HL-60 (cell line): ENCODE results near the gene SHF.

ENCODE experiments used
- DNase-seq, 2 experiments: peaks; one replicate each; pipeline ENCODE4 v3.0.0-alpha.2; 2010 to 2020; ENCODE audit warnings: low read depth in 1 of 2, low spot score in 1 of 2
- H3K27ac ChIP-seq: fragments of 250-450 bp; sonication (Bioruptor Pico); replicated peaks from 2 replicates; pipeline ENCODE4 v1.5.1; 2020; ENCODE audit warnings: mild to moderate bottlenecking, moderate library complexity
- H3K27me3 ChIP-seq: fragments of 250-450 bp; sonication (Bioruptor Pico); 2 replicates; pipeline ENCODE4 v1.5.1; 2021; ENCODE audit warnings: mild to moderate bottlenecking, moderate library complexity; ENCODE audit not compliant: insufficient read depth, poor library complexity, severe bottlenecking
- H3K4me3 ChIP-seq: replicated peaks from 2 replicates; pipeline ENCODE4 v1.5.1; 2011; ENCODE audit warnings: mild to moderate bottlenecking, control low read depth, low read length; ENCODE audit not compliant: insufficient read depth
- GABPA ChIP-seq: IDR thresholded peaks from 2 replicates; pipeline ENCODE4 v1.6.1; 2012; ENCODE audit warnings: low read depth
- POLR2AphosphoS5 ChIP-seq: IDR thresholded peaks from 2 replicates; pipeline ENCODE4 v1.6.1; 2012; ENCODE audit warnings: low read depth
- SPI1 ChIP-seq: IDR thresholded peaks from 2 replicates; pipeline ENCODE4 v1.6.1; 2012; ENCODE audit warnings: low read depth, mild to moderate bottlenecking, borderline replicate concordance
- TF ChIP-seq, protein P1 (sequence below): IDR thresholded peaks from 2 replicates; pipeline ENCODE4 v1.6.1; 2012; ENCODE audit warnings: low read depth; ENCODE audit not compliant: insufficient replicate concordance
- TF ChIP-seq, protein P2 (sequence below): IDR thresholded peaks from one replicate; pipeline ENCODE4 v1.5.1; 2011; ENCODE audit warnings: low read length, control low read depth, inconsistent platforms; ENCODE audit not compliant: insufficient read depth

Gene SHF

DNA sequence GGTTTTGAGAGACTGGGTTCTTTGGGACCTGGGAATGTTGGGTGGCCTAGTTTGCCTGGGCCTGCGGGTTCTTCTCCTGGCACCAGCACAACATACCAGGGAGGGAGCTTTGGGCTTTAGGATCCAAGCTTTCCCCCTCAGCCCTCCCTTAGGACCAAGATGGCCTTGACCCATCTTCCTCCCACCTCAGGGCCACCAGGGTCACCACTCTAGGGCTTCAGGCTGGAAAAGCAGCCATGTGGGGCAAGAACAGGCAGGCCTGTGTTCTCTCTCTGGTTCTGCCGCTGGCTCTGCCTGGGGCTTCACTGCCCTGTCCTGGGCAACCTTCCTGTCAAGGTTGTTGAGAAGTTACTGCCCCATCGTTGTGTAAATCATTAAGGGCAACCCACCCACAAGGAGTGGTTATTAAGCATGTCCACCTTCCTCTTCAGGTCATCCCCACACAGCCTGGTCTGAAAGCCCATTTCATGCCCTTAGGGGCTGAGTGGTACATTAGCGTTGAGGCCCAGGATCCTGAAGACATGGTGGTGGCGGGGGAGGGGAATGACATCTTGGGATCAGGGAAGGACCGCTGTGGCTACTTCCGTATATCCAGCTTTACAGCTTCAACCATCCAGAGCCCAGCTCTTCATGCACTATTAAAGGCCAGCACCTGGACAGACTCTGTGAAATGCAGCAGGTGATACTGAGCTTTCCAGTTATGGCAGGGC, 57.3 kb downstream of the SHF start:
- TF ChIP-seq SPI1: no peak
- no peak for TF ChIP-seq POLR2AphosphoS5
- TF ChIP-seq GABPA: no peak
- TF ChIP-seq, protein P1, sequence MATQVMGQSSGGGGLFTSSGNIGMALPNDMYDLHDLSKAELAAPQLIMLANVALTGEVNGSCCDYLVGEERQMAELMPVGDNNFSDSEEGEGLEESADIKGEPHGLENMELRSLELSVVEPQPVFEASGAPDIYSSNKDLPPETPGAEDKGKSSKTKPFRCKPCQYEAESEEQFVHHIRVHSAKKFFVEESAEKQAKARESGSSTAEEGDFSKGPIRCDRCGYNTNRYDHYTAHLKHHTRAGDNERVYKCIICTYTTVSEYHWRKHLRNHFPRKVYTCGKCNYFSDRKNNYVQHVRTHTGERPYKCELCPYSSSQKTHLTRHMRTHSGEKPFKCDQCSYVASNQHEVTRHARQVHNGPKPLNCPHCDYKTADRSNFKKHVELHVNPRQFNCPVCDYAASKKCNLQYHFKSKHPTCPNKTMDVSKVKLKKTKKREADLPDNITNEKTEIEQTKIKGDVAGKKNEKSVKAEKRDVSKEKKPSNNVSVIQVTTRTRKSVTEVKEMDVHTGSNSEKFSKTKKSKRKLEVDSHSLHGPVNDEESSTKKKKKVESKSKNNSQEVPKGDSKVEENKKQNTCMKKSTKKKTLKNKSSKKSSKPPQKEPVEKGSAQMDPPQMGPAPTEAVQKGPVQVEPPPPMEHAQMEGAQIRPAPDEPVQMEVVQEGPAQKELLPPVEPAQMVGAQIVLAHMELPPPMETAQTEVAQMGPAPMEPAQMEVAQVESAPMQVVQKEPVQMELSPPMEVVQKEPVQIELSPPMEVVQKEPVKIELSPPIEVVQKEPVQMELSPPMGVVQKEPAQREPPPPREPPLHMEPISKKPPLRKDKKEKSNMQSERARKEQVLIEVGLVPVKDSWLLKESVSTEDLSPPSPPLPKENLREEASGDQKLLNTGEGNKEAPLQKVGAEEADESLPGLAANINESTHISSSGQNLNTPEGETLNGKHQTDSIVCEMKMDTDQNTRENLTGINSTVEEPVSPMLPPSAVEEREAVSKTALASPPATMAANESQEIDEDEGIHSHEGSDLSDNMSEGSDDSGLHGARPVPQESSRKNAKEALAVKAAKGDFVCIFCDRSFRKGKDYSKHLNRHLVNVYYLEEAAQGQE: no peak
- TF ChIP-seq, protein P2, sequence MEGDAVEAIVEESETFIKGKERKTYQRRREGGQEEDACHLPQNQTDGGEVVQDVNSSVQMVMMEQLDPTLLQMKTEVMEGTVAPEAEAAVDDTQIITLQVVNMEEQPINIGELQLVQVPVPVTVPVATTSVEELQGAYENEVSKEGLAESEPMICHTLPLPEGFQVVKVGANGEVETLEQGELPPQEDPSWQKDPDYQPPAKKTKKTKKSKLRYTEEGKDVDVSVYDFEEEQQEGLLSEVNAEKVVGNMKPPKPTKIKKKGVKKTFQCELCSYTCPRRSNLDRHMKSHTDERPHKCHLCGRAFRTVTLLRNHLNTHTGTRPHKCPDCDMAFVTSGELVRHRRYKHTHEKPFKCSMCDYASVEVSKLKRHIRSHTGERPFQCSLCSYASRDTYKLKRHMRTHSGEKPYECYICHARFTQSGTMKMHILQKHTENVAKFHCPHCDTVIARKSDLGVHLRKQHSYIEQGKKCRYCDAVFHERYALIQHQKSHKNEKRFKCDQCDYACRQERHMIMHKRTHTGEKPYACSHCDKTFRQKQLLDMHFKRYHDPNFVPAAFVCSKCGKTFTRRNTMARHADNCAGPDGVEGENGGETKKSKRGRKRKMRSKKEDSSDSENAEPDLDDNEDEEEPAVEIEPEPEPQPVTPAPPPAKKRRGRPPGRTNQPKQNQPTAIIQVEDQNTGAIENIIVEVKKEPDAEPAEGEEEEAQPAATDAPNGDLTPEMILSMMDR: no peak
- Histone ChIP-seq H3K27me3 (peaks cover 52% of the 10 kb centered on the region), H3K27ac (no peak overlapping the region), H3K4me3 (no peak overlapping the region)
- no peak for DNase-seq

DNA sequence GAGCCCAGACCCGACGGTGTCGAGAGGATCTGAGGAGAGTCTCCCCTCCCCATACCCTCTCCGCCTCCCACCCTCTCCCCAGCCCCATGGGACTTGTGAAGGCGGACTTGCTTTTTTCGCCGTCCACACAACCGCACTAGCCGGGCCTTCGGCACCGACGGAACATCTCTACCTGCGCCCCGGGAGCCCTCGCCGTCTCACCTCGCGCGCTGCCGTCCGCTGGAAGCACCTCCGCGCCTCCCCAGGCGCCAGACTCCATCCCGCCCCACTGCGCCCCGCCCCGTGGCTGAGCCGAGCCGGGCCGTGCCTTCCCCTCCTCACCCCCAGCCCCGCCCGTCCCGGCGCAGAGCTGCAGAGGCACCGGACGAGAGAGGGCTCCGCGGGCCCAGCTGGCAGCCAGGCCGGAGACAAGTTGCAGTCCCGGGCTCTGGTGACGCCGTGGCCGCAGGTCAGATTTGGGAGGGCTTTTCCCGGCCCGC, 58.1 kb downstream of the SHF start, which contains the start of the genes DUOX1 and DUOXA1:
TSS of gene DUOX1 (plus strand) at position 344 of the 479 bp plus-strand sequence. CDS start 1,973 bp downstream, outside the sequence.
TSS of gene DUOXA1 (minus strand) at position 229 of the 479 bp plus-strand sequence. CDS start 6,865 bp downstream, outside the sequence.
- DNase-seq: no peak
- Histone ChIP-seq H3K27me3 (peaks cover 50% of the 10 kb centered on the region), H3K27ac (no peak within 1 kb of the TSS), H3K4me3 (no peak within 1 kb of the TSS)
- TF ChIP-seq POLR2AphosphoS5 (no peak), GABPA (no peak), SPI1 (no peak)
- TF ChIP-seq, protein P1: no peak
- TF ChIP-seq, protein P2: no peak

DNA sequence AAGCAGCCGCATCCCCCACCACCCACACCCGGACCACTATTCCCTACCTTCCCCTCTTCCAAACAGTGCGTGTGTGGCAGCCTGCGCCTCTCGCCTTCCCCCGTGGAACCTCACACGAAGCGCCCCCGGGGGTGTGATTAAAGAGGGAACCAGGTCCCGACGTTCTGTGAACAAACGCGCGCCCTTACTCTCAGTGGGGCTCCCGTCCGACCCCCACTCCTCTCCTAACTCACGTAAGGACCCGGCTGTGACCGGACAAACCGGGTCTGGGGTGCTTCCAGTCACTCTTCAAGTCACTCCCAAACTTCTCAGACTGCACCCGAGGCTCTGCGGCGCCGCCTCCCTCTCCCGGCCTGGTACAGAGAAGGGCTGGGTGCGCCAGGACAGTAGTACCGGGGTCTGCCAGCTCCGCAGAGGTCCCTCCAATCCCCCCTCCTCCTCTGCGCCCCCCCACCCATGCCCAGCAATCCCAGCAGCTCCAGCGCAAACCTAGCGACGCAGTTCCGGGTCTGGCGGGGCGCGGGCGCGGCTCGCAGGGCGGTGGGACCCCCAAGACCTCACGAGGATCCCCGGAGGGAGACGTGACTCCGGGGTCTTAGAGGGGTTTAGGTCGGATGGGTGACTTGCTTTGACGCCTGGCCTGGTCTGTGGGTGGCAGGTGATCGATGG, 58.7 kb downstream of the SHF start:
- H3K27ac ChIP-seq: no peak overlapping the region
- peaks cover 45% of the 10 kb centered on the region for H3K27me3 ChIP-seq
- no peak for DNase-seq

More for the DNA sequence above, 58.7 kb downstream of the SHF start:
- no peak for TF ChIP-seq GABPA
- no peak for TF ChIP-seq SPI1
- TF ChIP-seq POLR2AphosphoS5: no peak
- TF ChIP-seq, protein P1: no peak
- TF ChIP-seq, protein P2: no peak
- no peak overlapping the region for H3K4me3 ChIP-seq
